Middle frontal gyrus (tissue), 1 donor: ENCODE data around the gene TBC1D19.

Experiments used
- DNase-seq: peaks from one replicate; pipeline ENCODE4 v3.0.0-alpha.2; 2015; ENCODE audit warnings: low spot score; ENCODE audit errors: extremely low spot score

TBC1D19 gene

DNA sequence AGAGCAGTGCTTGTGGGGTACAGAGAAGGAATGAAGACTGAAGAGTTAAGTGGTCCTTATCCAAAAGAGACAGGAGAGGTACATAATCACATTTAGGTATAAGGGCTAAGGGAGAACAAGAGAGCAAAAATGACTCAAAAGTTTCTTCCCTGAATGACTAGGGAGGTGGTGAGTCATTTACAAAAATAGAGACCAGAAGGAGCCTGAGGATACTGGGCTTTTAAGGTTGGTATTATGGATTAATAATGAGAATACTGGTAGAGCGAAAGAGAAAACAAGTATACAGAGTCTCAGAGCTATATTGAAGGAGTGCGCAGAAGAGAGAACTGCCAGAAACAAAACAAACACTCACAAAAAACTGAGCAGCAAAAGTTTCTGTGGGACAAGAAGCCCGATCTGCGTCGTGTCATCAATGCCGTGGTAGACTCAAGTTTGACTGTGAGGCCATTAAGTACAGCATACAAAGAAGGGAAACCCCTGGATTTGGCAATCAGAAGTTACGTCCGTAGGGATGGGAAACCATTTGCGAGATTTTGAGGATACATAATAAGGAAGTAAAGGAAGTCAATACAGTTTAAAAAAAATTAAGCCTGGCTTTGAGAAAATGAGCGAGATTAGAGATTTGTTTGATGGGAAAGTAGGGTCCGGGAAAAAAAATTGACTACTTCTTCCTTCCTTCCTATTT is 147.6 kb downstream of the TBC1D19 start:
- DNase-seq: no peak

DNA sequence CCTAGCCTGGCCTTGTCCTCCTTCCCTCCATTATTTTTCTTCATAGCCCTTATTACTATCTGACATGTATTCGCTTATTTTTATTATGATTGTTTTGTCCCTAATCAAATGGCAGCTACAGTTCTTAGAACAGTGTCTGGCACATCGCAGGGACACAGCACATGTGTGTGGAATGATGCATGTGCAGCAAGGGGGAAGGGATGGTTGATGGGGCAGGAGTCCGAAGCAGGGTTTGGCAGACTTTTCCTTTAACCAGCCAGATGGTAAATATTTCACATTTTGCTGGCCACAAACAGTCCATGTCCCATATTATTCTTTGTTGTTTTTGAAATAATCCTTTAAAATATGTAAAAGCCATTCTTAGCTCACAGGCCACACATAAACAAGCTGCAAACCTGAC is 148.5 kb downstream of the TBC1D19 start:
- no peak for DNase-seq

DNA sequence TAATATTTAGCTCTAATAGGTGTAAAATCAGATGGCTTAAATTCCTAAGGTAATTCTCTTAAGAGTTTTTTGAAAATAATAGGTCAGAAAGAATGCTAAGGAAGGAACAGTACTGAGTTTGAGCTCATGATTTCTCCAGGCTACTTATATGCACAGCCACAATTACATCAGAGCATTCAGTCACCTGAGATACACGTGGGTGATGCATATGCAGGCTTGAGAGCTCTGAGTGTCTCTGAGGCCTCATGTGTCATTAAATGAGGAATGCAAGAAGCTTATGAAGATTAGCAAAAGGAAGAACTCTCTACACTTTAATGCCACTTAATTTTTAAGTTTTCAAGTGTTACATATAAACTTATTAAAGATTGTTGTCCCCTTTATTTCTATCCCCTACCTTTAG is 152.7 kb downstream of the TBC1D19 start:
- no peak for DNase-seq

DNA sequence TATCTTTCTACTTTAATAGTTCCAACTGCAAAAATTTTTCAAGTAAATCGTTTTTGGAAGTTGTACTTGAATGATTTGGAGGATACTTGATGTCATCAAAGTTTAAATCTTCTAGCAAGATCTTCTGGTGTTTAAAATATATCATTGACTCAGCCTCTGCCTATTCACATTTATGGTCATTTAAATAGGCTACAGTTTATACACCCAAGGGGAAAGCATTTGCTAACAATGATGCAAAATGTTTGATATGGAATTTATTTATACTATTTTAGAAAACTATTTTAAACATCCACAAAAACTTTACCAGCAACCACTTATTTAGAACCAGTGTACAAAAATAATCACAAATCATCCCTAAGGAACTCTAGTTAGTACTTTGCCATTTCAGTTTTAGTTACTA is 153.5 kb downstream of the TBC1D19 start:
- DNase-seq: no peak

- DNase-seq: no peak
Measured at GRCh38 chr4:26741491-26741871, 157.6 kb downstream of the TBC1D19 start.

DNA sequence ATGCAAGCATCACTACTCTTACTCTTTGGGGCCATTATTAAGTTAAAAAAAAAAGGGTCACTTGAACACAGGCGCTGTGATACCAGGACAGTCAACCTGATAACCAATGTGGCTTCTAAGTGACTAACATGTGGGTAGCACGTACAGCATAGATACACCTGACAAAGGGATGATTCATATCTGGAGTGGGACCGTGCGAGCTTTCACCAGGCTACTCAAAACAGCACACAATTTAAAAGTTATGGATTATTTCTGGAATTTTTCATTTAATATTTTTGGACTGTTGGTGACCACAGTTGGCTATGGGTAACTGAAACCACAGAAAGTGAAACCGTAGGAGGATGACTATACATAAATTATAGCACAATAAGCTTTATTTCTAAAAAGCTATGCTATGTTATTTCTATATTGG is 162.9 kb downstream of the TBC1D19 start:
- no peak for DNase-seq

DNA sequence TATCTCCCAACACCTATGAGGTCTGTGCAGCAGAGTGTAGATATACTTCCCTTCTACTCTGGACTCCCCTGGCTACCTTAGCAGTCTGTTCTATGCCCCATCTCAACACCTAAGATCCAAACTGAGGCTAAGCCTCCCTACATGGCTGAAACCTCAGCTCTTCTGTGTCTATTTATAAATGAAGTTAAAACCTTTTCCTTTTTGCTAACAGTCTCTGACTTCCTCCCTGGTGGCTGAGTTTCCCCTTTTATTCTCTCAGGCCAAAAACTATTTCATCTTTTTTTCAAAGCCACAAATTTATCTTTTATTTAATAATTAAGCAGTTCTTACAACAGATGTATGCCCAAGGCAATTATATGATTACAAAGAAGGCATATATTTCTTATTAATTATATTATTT is 164.9 kb downstream of the TBC1D19 start:
- no peak for DNase-seq

- DNase-seq: no peak
Measured at GRCh38 chr4:26749867-26750266, 166.0 kb downstream of the TBC1D19 start.

DNA sequence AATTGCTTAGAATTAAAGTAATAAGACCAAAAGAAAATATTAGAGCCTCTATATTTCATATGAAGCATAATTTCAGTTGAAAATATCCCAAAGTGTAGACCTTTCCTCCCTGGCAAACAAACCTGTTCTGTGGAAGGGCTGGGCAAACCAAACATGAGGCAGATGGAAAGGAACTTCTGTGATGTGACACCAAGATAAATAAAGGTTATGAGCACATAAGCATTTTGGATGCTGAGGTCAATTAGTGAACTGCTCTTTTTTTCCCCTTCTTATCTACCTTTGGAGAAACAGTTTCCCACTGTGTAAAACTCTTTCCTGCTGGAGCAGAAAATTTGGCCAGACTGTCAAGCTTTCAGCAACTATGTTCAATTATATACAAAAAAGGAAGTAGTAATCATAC is 167.1 kb downstream of the TBC1D19 start:
- no peak for DNase-seq

- DNase-seq: no peak
Measured at GRCh38 chr4:26751838-26752237, 168.0 kb downstream of the TBC1D19 start.

- no peak for DNase-seq
Measured at GRCh38 chr4:26753187-26753586, 169.3 kb downstream of the TBC1D19 start.

DNA sequence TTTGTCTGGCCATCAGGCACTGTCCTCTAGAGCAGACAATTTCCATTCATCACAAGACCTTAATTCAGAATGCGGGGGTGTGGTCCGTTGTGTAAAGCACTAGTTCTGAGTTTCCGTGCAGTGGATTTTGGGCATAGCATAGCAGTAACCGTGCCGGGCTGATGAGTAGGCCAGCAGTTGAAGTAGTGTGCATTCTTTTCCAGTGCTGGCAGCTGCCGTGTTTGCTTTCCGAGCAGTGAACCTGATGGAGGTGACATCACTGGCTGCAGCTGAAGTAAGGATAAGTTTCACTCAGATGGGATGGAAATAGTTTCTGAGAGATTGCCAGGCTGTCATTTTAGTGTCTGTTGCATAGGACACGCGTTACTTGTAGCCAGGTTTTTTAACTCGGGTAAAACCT is 169.7 kb downstream of the TBC1D19 start:
- no peak for DNase-seq

DNA sequence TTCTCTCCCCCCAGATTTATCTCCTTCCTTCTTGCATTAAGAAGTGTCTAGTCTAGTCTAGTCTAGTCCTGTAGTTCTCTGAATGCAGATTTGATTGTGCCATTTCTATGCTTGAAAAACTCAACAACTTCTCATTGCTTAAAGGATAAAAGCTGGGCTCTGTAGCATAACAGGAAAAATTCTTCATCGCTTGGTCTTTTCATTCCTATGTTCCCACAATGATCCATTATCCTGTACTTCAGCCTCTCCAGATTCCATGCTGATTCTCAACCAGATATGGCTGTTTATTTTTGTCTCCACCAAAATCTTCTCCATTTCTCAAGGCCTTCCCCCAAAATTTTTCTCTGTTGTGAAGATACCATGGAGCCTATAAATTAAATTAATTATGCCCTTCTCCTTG is 173.9 kb downstream of the TBC1D19 start:
- DNase-seq: no peak

- no peak for DNase-seq
Measured at GRCh38 chr4:26758899-26759298, 175.0 kb downstream of the TBC1D19 start.

DNA sequence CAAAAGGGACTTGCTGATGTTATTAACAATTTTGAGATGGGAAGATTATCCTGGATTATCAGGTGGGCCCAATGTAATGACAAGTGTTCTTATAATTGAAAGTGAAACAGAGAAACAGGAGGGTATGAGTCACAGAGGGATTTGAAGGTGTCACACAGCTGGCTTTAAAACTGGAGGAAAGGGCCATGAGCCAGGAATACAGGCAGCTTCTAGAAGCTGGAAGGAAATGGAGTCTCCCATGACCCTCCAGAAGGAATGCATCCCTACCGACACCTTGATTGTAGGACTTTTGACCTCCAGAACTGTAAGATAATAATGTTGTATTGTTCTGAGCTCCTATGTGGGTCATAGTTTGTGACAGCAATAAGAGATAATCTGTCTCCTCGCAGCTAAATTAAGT is 178.8 kb downstream of the TBC1D19 start:
- DNase-seq: no peak

DNA sequence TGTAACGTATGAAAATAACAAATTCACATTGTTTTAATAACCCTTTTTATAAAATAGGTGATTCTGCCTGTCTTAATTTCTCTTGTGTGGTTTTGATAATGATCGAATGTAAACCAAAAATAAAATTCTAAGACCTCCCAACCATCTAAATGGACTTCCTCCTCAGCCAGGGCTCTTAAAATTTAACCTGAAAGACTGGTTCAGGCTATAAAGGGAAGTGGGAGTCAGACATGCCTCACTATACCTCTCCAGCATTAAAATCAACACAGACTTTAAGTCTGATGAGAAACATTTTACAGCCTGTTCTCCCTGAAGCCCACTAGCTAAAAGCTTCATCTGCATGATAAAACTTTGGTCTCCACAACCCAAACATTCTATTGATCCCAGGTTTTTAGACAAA is 179.2 kb downstream of the TBC1D19 start:
- DNase-seq: no peak

DNA sequence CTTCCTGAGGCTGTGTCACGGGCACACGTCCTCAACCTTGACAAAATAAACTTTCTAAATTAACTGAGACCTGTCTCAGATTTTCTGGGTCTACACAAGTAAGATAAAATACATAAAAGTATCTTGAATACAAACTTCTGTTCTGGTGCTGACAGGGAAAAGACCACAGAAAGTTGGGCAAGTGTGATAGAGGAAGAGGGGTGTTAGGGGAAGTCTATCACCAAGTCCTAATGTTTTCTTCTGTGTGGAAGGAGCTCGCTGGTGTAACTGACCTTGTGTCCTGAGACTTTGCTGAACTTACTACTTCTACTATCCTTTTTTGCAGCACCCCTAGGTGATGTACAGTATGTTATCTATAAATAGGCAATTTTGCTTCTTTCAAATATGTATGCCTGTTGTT is 179.8 kb downstream of the TBC1D19 start:
- no peak for DNase-seq

- no peak for DNase-seq
Measured at GRCh38 chr4:26764231-26764630, 180.3 kb downstream of the TBC1D19 start.

- no peak for DNase-seq
Measured at GRCh38 chr4:26765515-26765914, 181.6 kb downstream of the TBC1D19 start.

DNA sequence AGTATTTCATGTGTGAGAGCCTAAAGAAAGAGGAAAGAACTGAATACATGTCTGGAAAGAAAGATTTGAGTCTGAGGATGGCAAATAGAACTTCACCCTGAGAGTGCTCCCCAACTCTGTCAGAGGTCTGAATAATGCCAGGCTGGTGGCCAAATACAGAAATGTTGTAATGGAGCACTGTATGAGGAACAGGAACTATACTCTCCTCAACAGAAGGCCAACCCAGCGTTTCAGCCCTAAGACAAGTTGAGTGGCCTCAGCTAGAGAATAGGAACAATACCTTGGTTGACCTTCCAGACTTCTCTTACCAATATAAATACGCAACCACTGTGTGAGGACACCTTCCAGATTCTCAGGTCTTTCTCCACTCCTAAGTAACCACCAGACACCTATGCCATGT is 182.3 kb downstream of the TBC1D19 start:
- DNase-seq: no peak

- DNase-seq: no peak
Measured at GRCh38 chr4:26772096-26772873, 188.4 kb downstream of the TBC1D19 start.

GRCh38 chr4:26779224-26779623 is 195.3 kb downstream of the TBC1D19 start:
- DNase-seq: no peak

GRCh38 chr4:26779674-26780073 is 195.8 kb downstream of the TBC1D19 start:
- no peak for DNase-seq
